ENCODE measurements around the gene RRAD. TPM values are rescaled to one million over a fixed set of nuclear protein-coding genes. Genes with fewer than 3 reads are reported as not detected.

RRAD gene
- total RNA-seq, 1 experiment from 2014 or later, result 4.3 TPM

DNA sequence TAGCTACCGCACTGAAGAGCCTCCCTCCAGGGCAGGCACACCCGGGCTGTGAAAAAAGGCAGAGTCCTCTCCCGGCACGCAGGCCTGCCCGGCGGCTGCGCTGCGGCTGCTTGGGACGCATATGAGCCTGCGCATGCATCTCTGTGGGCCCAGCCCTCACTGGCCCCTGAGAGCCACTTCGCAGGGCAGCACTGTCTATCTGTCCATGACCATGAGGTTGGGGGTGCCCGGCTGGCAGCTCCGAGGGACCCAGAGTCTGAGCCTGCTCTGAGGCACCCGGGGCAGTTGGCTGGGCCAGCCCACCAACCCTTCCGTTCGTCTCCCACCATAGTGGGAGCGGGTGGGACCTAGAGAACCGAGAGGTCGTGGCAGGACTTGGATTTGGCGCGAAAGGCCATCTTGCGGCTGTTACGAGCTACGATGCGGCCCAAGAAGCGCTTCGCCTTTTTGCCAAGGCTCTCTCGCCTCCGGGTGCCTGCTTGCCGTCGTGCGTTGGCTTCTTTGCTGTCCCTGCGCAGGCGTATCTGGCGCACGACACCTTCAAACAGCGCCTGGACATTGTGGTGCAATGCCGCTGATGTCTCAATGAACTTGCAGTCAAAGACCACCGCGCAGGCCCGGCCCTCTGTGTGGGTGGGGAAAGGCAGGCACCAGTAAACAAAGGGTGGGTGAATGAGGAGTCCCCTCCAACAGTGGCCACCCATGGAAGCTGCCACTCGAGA lies 3.4 kb downstream of the RRAD start:
- ATAC-seq (no peak), DNase-seq (ENCODE audit: low read depth, low spot score) (no peak)
- in situ Hi-C loops (cut with HindIII; ENCODE audit: low pct_unique_long_range_greater_than_20kb, low sequenced_read_pairs) (no loop called here), intact Hi-C loops (cut with micrococcal nuclease; ENCODE audit: unreplicated experiment) (no loop called here)
- H3K27ac ChIP-seq (ENCODE audit: low read length), result no peak overlapping the region
- BruUV-seq (replicated peaks), result no TSS peak
- no peaks in the 10 kb centered on the region for H3K9me3 ChIP-seq (ENCODE audit: control insufficient read depth, insufficient read depth, low read depth, low read length)
- TF ChIP-seq, protein P1, sequence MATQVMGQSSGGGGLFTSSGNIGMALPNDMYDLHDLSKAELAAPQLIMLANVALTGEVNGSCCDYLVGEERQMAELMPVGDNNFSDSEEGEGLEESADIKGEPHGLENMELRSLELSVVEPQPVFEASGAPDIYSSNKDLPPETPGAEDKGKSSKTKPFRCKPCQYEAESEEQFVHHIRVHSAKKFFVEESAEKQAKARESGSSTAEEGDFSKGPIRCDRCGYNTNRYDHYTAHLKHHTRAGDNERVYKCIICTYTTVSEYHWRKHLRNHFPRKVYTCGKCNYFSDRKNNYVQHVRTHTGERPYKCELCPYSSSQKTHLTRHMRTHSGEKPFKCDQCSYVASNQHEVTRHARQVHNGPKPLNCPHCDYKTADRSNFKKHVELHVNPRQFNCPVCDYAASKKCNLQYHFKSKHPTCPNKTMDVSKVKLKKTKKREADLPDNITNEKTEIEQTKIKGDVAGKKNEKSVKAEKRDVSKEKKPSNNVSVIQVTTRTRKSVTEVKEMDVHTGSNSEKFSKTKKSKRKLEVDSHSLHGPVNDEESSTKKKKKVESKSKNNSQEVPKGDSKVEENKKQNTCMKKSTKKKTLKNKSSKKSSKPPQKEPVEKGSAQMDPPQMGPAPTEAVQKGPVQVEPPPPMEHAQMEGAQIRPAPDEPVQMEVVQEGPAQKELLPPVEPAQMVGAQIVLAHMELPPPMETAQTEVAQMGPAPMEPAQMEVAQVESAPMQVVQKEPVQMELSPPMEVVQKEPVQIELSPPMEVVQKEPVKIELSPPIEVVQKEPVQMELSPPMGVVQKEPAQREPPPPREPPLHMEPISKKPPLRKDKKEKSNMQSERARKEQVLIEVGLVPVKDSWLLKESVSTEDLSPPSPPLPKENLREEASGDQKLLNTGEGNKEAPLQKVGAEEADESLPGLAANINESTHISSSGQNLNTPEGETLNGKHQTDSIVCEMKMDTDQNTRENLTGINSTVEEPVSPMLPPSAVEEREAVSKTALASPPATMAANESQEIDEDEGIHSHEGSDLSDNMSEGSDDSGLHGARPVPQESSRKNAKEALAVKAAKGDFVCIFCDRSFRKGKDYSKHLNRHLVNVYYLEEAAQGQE (IDR thresholded peaks at IDR 0.05; ENCODE audit: insufficient read depth in 1 of 2, low read depth in 2 of 2, low read length in 1 of 2), result no peak
- TF ChIP-seq, protein P2, sequence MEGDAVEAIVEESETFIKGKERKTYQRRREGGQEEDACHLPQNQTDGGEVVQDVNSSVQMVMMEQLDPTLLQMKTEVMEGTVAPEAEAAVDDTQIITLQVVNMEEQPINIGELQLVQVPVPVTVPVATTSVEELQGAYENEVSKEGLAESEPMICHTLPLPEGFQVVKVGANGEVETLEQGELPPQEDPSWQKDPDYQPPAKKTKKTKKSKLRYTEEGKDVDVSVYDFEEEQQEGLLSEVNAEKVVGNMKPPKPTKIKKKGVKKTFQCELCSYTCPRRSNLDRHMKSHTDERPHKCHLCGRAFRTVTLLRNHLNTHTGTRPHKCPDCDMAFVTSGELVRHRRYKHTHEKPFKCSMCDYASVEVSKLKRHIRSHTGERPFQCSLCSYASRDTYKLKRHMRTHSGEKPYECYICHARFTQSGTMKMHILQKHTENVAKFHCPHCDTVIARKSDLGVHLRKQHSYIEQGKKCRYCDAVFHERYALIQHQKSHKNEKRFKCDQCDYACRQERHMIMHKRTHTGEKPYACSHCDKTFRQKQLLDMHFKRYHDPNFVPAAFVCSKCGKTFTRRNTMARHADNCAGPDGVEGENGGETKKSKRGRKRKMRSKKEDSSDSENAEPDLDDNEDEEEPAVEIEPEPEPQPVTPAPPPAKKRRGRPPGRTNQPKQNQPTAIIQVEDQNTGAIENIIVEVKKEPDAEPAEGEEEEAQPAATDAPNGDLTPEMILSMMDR (IDR thresholded peaks at IDR 0.05), result no peak
- TF ChIP-seq SIN3A (IDR thresholded peaks at IDR 0.05; ENCODE audit: borderline replicate concordance, insufficient read depth, low read depth, low read length) (no peak), TCF7L2 (IDR thresholded peaks at IDR 0.05; ENCODE audit: low read depth, low read length) (no peak), POLR2AphosphoS5 (IDR thresholded peaks at IDR 0.05; ENCODE audit: low read depth, low read length) (no peak)
- peaks cover 6% of the 10 kb centered on the region; the same call in 1 of the 2 replicates for H3K4me1 ChIP-seq (ENCODE audit: control insufficient read depth, insufficient read depth, low read length)
- H3K36me3 ChIP-seq (ENCODE audit: control insufficient read depth, insufficient read depth, low read length), result no peaks in the 10 kb centered on the region
- ChIA-PET POLR2A (no interaction called here), CTCF (interaction anchor here (0.6 kb wide), 1 partner anchor 54 kb away, joined by 3 read pairs; no protein-coding TSS in a partner anchor)
- H3K27me3 ChIP-seq (ENCODE audit: control insufficient read depth, insufficient read depth, low read length), result no peaks in the 10 kb centered on the region
- no peak overlapping the region for H3K4me3 ChIP-seq (ENCODE audit: low read depth in 2 of 2, low read length in 2 of 2)

DNA sequence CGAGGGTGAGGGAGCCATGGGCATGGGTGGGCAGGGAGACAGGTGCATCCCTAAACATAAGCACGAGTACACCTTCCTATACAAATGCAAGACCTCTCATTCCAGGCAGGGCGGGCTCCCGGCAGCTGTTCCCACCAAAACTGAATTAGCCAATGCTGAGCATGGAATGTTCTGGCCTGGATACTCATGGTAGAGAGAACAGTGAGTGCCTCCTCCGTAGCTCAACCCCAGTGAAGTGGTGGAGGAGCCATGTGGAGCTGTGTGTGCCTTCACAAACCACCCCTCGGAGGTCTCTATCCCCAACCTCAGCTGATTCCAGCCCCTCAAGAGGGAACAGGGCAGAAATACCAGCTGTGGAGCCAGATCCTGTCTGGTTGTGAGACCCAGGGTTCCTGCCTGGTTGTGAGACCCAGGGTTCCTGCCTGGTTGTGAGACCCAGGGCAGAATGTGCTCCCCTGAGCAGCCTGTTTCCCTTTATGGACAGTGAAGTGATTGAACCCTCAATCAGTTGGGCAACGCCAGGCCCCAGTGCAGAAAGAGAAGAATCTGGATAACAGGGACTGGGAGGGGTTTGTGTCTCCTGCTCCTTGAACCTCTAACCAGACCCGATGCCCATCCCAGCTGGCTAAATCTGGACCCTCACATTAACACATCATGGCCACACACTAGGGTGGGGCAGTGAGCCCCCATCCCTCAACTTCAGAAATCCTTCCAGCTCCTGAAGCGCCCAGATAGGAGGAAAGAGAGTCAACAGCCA lies 4.2 kb downstream of the RRAD start:
- ChIA-PET CTCF (interaction anchor here (0.5 to 0.6 kb wide), 2 partner anchors 8 to 53 kb away, joined by 3 to 4 read pairs; no protein-coding TSS in a partner anchor), POLR2A (no interaction called here)
- H3K27ac ChIP-seq (ENCODE audit: low read length), result no peak overlapping the region
- ATAC-seq (no peak), DNase-seq (ENCODE audit: low read depth, low spot score) (no peak)
- in situ Hi-C loops (cut with HindIII; ENCODE audit: low pct_unique_long_range_greater_than_20kb, low sequenced_read_pairs), result no loop called here
- H3K9me3 ChIP-seq (ENCODE audit: control insufficient read depth, insufficient read depth, low read depth, low read length), result no peaks in the 10 kb centered on the region
- intact Hi-C loops (cut with micrococcal nuclease; ENCODE audit: unreplicated experiment), result no loop called here
- H3K4me3 ChIP-seq (ENCODE audit: low read depth in 2 of 2, low read length in 2 of 2), result no peak overlapping the region
- H3K36me3 ChIP-seq (ENCODE audit: control insufficient read depth, insufficient read depth, low read length), result no peaks in the 10 kb centered on the region
- BruUV-seq (replicated peaks), result no TSS peak
- peaks cover 6% of the 10 kb centered on the region; the same call in 1 of the 2 replicates for H3K4me1 ChIP-seq (ENCODE audit: control insufficient read depth, insufficient read depth, low read length)
- TF ChIP-seq POLR2AphosphoS5 (IDR thresholded peaks at IDR 0.05; ENCODE audit: low read depth, low read length), result no peak
- no peak for TF ChIP-seq TCF7L2 (IDR thresholded peaks at IDR 0.05; ENCODE audit: low read depth, low read length)
- TF ChIP-seq, protein P1 (IDR thresholded peaks at IDR 0.05; ENCODE audit: insufficient read depth in 1 of 2, low read depth in 2 of 2, low read length in 1 of 2), result no peak
- TF ChIP-seq, protein P2 (IDR thresholded peaks at IDR 0.05), result no peak
- no peak for TF ChIP-seq SIN3A (IDR thresholded peaks at IDR 0.05; ENCODE audit: borderline replicate concordance, insufficient read depth, low read depth, low read length)
- no peaks in the 10 kb centered on the region for H3K27me3 ChIP-seq (ENCODE audit: control insufficient read depth, insufficient read depth, low read length)

All from Panc1 (cell line).